C4-2B (cell line): Measurements from ENCODE around the gene RNF130.

Experiments used
- CTCF ChIP-seq: fragments of 450-650 bp; conservative IDR thresholded peaks from 2 replicates; pipeline ENCODE4 v1.5.1; 2017; ENCODE audit warnings: mild to moderate bottlenecking
- ZFX ChIP-seq: fragments of 450-650 bp; IDR thresholded peaks from 2 replicates; pipeline ENCODE4 v1.6.1; 2017

DNA sequence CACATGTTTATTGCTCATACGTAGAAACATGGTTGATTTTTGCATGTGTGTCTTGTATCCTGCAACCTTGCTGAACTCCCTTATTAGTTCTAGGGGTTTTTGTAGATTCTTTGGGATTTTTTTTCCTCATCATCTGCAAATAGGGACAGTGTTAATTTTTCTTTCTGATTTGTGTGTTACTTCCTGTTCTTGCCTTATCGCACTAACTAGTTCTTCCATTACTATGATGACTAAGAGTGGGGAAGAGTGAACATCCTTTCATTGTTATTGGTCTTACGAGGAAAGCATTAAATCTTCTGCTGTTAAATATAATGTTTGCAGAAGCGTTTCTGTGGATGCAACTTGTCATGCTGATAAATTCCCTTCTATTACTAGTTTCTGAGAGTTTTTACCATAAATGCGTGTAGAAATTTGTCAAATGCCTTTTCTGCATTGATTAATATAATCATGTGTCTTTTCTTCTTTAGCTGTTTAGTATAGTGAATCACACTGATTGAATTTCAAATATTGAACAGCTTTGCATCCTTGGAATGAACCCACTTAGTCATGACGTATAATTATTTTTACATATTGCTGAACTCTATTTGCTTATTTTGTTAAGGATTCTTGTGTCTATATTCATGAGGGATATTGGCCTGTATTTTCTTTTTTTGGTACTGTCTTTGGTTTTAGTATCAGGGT, 32.1 kb upstream of the RNF130 start:
- TF ChIP-seq CTCF: no peak
- no peak for TF ChIP-seq ZFX
